Testis (tissue), 3 donors: ENCODE results near the gene DSG1. TPM values are rescaled to one million over a fixed set of nuclear protein-coding genes. Genes with fewer than 3 reads are reported as not detected.

ENCODE experiments used
- DNase-seq: peaks from one replicate; pipeline ENCODE4 v3.0.0-alpha.2; 2019
- H3K27ac ChIP-seq, 2 donors: fragments of 200-600 bp; sonication (generic); one replicate each; pipeline ENCODE4 v1.5.1; 2019
- H3K27me3 ChIP-seq: fragments of 200-600 bp; sonication (generic); one replicate; pipeline ENCODE4 v1.5.1; 2019
- H3K36me3 ChIP-seq: fragments of 200-600 bp; sonication (generic); one replicate; pipeline ENCODE4 v1.5.1; 2017; ENCODE audit warnings: low read depth; ENCODE audit errors: missing control alignments
- H3K4me1 ChIP-seq: fragments of 200-600 bp; sonication (generic); one replicate; pipeline ENCODE4 v1.5.1; 2019
- H3K4me3 ChIP-seq, 2 donors: fragments of 200-600 bp; sonication (generic); one replicate each; pipeline ENCODE4 v1.5.1; 2017 to 2019
- H3K9me3 ChIP-seq: fragments of 200-600 bp; sonication (generic); one replicate; pipeline ENCODE4 v1.5.1; 2017
- POLR2A ChIP-seq: fragments of 450-650 bp; IDR thresholded peaks from one replicate; pipeline ENCODE4 v1.6.1; 2017; ENCODE audit warnings: antibody characterized with exemption, mild to moderate bottlenecking, moderate library complexity
- WGBS, 2 donors: methylation state at CpG; one replicate each; pipeline ENCODE4 v1.1.5; 2018; 5-methylcytosine and 5-hydroxymethylcytosine counted together
- intact Hi-C: fragments of 100-400 bp; cut with DNase I; formaldehyde crosslinking; loops from one replicate; pipeline ENCODE4 v1.15.1; 2023; ENCODE audit warnings: low total_unique reads
- polyA plus RNA-seq: library from polyadenylated mRNA; stranded (reverse); fragments of 350-450 nt; fragmentation: Illumina TruSeq; extraction: RNeasy Lipid Tissue Mini Kit (QIAGEN cat#74804); gene quantifications from one replicate; pipeline ENCODE4 v1.2.3, GENCODE V29; 2014; ENCODE audit warnings: low read depth, low replicate concordance; ENCODE audit not compliant: insufficient read depth
- total RNA-seq, 2 donors: library from RNA; depleted of rRNA; stranded (reverse); fragments of >200 nt; gene quantifications; one replicate each; pipeline ENCODE4 v1.2.3, GENCODE V29; 2016
- TF ChIP-seq, protein P1 (sequence below), 3 experiments: fragments of 450-650 bp in 2 of 3; fragments of 200-600 bp in 1 of 3; sonication (generic) in 1 of 3; IDR thresholded peaks; one replicate each; pipeline ENCODE4 v1.5.1; 2016 to 2019; ENCODE audit warnings: antibody characterized with exemption in 3 of 3, mild to moderate bottlenecking in 2 of 3, moderate library complexity in 1 of 3

DSG1 gene
- total and polyA plus RNA-seq, 3 donors from 2014 or later, result 2.8 to 5.4 (median 3.8) TPM

DNA sequence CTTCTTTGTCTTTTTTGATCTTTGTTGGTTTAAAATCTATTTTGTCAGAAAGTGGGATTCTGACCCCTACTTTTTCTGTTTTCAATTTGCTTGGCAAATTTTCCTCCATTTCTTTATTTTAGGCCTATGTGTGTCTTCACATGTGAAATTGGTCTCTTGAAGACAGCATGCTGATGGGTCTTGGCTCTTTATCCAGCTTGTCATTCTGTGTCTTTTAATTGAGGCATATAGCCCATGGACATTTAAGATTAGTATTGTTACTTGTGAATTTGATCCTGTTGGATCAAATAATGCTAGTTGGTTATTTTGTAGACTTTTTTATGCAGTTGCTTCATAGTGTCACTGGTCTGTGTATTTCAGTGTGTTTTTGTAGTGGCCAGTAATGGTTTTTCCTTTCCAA, 26.3 kb upstream of the DSG1 start:
- TF ChIP-seq POLR2A, result no peak
- TF ChIP-seq, protein P1, sequence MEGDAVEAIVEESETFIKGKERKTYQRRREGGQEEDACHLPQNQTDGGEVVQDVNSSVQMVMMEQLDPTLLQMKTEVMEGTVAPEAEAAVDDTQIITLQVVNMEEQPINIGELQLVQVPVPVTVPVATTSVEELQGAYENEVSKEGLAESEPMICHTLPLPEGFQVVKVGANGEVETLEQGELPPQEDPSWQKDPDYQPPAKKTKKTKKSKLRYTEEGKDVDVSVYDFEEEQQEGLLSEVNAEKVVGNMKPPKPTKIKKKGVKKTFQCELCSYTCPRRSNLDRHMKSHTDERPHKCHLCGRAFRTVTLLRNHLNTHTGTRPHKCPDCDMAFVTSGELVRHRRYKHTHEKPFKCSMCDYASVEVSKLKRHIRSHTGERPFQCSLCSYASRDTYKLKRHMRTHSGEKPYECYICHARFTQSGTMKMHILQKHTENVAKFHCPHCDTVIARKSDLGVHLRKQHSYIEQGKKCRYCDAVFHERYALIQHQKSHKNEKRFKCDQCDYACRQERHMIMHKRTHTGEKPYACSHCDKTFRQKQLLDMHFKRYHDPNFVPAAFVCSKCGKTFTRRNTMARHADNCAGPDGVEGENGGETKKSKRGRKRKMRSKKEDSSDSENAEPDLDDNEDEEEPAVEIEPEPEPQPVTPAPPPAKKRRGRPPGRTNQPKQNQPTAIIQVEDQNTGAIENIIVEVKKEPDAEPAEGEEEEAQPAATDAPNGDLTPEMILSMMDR (IDR thresholded peaks at IDR 0.05), result no peak
- no peak for DNase-seq
- H3K36me3 ChIP-seq, result no peaks in the 10 kb centered on the region
- no peak overlapping the region for H3K27ac ChIP-seq
- H3K9me3 ChIP-seq, result no peaks in the 10 kb centered on the region
- intact Hi-C loops, result no loop called here
- no peaks in the 10 kb centered on the region for H3K4me1 ChIP-seq
- no peaks in the 10 kb centered on the region for H3K27me3 ChIP-seq
- H3K4me3 ChIP-seq, result no peak overlapping the region

DNA sequence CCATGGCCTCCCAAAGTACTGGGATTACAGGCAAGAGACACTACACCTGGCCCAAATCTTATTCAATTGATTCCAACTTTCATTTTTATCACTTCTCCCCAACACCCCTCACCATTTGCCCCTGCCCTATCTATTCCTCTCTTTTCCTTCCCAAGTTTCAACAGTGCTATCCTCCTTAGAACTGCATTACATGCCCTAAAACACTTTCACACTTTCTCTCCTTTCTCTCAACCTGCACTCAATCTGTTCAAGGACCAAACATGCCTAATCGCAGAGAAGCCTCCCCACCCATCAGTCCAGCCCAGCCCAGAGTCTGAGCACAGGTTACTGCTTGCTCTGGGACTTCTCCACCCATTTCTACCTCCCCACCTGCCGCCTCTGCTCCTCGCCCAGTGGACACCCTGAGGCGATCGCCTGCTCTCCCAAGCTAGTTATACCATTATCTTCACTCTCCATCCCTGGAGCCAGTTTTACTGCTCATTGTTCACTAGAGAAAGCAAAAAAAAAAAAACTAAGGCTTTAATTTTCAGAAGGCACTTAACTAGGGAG, 23.7 kb upstream of the DSG1 start:
- DNase-seq, result no peak
- Histone ChIP-seq H3K27ac (no peak overlapping the region), H3K9me3 (no peaks in the 10 kb centered on the region), H3K4me1 (no peaks in the 10 kb centered on the region), H3K36me3 (no peaks in the 10 kb centered on the region), H3K27me3 (no peaks in the 10 kb centered on the region), H3K4me3 (no peak overlapping the region)
- intact Hi-C loops, result no loop called here
- WGBS, 2 donors, result 83 to 91% methylated on average over 5 of the region's 5 CpGs
- TF ChIP-seq, protein P1 (IDR thresholded peaks at IDR 0.05), result no peak
- no peak for TF ChIP-seq POLR2A

GRCh38 chr18:31297248-31297647, 20.7 kb upstream of the DSG1 start:
- H3K27ac ChIP-seq, result no peak overlapping the region
- H3K4me1 ChIP-seq, result no peaks in the 10 kb centered on the region
- WGBS, 2 donors, result 86 to 89% methylated on average over 2 of the region's 2 CpGs
- intact Hi-C loops, result no loop called here
- TF ChIP-seq, protein P1 (IDR thresholded peaks at IDR 0.05), result no peak
- TF ChIP-seq POLR2A, result no peak
- H3K9me3 ChIP-seq, result no peaks in the 10 kb centered on the region
- no peaks in the 10 kb centered on the region for H3K36me3 ChIP-seq
- no peak overlapping the region for H3K4me3 ChIP-seq
- no peaks in the 10 kb centered on the region for H3K27me3 ChIP-seq
- no peak for DNase-seq

DNA sequence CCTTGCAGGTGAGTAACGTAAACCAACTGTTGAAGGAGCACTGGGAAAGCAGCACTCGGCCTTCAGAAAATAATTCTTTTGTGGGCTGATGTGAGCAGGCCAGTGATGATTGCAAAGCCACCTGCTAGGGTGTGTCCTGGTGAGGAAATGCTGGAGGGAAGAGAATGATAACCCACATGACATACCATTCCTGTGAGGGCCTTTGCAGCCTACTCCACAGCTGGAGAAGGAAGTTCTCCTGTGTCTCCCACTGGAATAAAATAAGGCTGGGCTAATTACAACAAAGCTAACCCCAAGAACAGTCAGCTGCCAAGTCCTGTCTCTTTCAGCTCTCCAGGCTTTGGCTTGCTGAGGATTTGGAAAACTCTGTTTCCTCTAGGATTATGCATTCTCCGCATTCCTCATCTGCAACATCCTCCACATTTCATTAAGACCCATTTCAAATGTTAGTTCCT, 16.7 kb upstream of the DSG1 start:
- intact Hi-C loops, result no loop called here
- Histone ChIP-seq H3K9me3 (no peaks in the 10 kb centered on the region), H3K27ac (no peak overlapping the region), H3K36me3 (no peaks in the 10 kb centered on the region), H3K4me3 (no peak overlapping the region), H3K4me1 (no peaks in the 10 kb centered on the region), H3K27me3 (no peaks in the 10 kb centered on the region)
- WGBS, 2 donors, result 65 to 72% methylated on average over 3 of the region's 3 CpGs
- DNase-seq, result no peak
- TF ChIP-seq, protein P1 (IDR thresholded peaks at IDR 0.05), result no peak
- TF ChIP-seq POLR2A, result no peak

DNA sequence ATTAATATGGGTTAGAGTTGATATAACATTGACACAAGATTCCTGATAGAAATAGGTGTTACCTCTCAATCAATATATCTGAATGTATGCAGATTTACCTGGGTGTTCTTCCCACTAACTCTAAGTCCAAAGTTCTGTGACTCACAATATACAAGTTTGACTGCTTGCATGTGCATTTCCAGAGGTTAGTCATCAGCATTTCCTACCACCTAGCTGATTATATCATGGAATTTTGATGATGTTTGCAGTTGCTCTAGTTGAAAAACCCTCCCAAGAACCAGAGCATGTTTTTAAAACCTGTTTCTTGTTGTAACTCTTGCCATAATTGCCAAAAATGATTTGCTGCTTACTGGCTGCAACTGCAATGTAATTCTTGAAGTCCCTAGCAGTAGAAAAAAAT, 15.0 kb upstream of the DSG1 start:
- intact Hi-C loops, result no loop called here
- no peak overlapping the region for H3K27ac ChIP-seq
- no peaks in the 10 kb centered on the region for H3K27me3 ChIP-seq
- no peak for TF ChIP-seq POLR2A
- TF ChIP-seq, protein P1 (IDR thresholded peaks at IDR 0.05), result no peak
- H3K36me3 ChIP-seq, result no peaks in the 10 kb centered on the region
- no peak overlapping the region for H3K4me3 ChIP-seq
- no peaks in the 10 kb centered on the region for H3K9me3 ChIP-seq
- DNase-seq, result no peak
- no peaks in the 10 kb centered on the region for H3K4me1 ChIP-seq
